Measurements from ENCODE around the gene ARID3C. TPM values are rescaled to one million over a fixed set of nuclear protein-coding genes. Genes with fewer than 3 reads are reported as not detected.

Gene ARID3C
- total and polyA plus RNA-seq, 11 donors, result 0.20 TPM; not detected in 10

- no peak for ATAC-seq
- no peaks in the 10 kb centered on the region for H3K9me3 ChIP-seq
These were observed 22.7 kb downstream of the ARID3C start for GRCh38 chr9:34606190-34606589.

DNA sequence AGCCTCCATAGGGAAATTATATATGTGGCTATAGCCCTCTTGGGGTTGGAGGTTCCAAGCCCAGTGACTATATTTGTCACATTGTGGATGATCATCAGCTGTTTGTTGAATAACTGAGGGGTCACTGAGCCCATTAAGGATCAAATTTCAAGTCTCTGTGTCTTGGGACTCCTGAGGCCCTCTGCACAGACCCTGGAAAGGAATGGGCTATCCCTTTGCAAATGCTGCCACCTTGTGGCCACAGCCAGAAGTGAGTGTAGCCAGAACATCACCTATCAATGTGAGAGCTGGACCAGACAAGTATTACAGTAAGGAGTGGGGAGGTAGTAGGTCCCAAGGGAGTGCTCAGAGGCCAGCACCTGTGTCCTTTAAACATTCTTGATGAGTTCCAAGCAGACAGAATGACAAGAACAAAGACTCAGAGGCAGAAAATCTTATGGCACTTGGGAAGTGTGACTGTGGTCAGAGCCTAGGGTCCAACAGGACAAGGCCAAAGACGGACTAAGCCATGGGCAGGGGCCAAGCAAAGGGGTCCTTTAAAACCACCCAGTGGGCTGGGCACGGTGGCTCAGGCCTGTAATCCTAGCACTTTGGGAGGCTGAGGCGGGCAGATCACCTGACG, 25.1 kb downstream of the ARID3C start:
- peaks cover 0 to 5% (median 0%) of the 10 kb centered on the region in 12 donors for H3K4me1 ChIP-seq
- WGBS, 4 donors, result 57 to 66% (median 58%) methylated on average over 4 of the region's 4 CpGs
- H3K27me3 ChIP-seq, result no peaks in the 10 kb centered on the region
- ATAC-seq (peak; percentile 80 to 88 (median 86)), DNase-seq (peak; percentile 70 to 84 (median 78))
- H3K27ac ChIP-seq, result no peak overlapping the region
- intact Hi-C loops (cut with DNase I), result loop anchor here in 6 of 10 donors (2.0 to 10.0 kb wide), 4 partner anchors 55 to 271 kb away; no protein-coding TSS in a partner anchor
- no peaks in the 10 kb centered on the region for H3K36me3 ChIP-seq
- TF ChIP-seq POLR2A (IDR thresholded peaks at IDR 0.05), result no peak
- TF ChIP-seq, protein P1, sequence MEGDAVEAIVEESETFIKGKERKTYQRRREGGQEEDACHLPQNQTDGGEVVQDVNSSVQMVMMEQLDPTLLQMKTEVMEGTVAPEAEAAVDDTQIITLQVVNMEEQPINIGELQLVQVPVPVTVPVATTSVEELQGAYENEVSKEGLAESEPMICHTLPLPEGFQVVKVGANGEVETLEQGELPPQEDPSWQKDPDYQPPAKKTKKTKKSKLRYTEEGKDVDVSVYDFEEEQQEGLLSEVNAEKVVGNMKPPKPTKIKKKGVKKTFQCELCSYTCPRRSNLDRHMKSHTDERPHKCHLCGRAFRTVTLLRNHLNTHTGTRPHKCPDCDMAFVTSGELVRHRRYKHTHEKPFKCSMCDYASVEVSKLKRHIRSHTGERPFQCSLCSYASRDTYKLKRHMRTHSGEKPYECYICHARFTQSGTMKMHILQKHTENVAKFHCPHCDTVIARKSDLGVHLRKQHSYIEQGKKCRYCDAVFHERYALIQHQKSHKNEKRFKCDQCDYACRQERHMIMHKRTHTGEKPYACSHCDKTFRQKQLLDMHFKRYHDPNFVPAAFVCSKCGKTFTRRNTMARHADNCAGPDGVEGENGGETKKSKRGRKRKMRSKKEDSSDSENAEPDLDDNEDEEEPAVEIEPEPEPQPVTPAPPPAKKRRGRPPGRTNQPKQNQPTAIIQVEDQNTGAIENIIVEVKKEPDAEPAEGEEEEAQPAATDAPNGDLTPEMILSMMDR (IDR thresholded peaks at IDR 0.05), result peak; percentile 83 to 95 (median 92)
- no peak overlapping the region for H3K4me3 ChIP-seq
- H3K9me3 ChIP-seq, result no peaks in the 10 kb centered on the region

More at GRCh38 chr9:34606190-34606589, 22.7 kb downstream of the ARID3C start:
- intact Hi-C loops (cut with DNase I), result loop anchor here in 1 of 10 donors (10.0 kb wide), 1 partner anchor 171 kb away; no protein-coding TSS in a partner anchor
- Histone ChIP-seq H3K36me3 (no peaks in the 10 kb centered on the region), H3K4me3 (no peak overlapping the region), H3K4me1 (peaks cover 0 to 14% (median 10%) of the 10 kb centered on the region in 12 donors), H3K27ac (no peak overlapping the region), H3K27me3 (no peaks in the 10 kb centered on the region)
- no peak for DNase-seq
- no peak for TF ChIP-seq POLR2A (IDR thresholded peaks at IDR 0.05)
- TF ChIP-seq, protein P1 (IDR thresholded peaks at IDR 0.05), result no peak

DNA sequence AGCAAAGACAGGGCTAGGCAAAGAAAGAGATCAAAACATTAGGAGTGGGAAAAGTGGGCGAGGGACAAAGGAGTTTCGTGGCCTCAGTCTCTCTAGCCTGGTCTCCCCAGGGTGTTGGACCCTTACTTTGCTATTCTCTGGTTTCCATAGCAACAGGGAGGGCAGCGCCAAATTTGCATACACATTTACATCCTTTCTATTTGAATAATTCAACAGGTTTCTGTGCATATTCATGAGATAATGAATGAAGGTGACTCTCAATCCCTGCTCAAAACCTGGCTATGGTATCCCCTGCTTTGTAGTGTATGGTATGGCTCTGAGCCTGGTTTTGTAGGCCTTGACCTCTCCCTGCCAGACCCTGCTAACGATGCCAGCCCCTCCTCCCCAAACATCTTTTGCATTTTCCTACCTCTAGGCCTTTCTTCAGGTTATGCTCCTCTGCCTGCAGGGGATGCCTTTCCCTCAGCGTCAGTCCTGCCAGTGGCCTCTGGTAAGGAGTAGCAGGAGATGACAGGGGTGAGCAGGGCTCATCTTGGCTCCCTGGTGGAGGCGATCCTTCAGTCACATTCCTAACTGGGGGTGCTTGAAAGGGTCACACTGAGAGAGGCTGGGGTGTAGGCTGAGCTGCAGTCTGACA, 26.8 kb downstream of the ARID3C start:
- Histone ChIP-seq H3K36me3 (no peaks in the 10 kb centered on the region), H3K27me3 (no peaks in the 10 kb centered on the region), H3K4me3 (no peak overlapping the region), H3K27ac (no peak overlapping the region), H3K9me3 (no peaks in the 10 kb centered on the region), H3K4me1 (peaks cover 0 to 5% (median 0%) of the 10 kb centered on the region in 12 donors)
- ATAC-seq (no peak), DNase-seq (no peak)
- WGBS, 4 donors, result 75 to 81% (median 78%) methylated on average over 6 of the region's 6 CpGs
- intact Hi-C loops (cut with DNase I), result loop anchor here in 6 of 10 donors (2.0 to 10.0 kb wide), 4 partner anchors 53 to 270 kb away; no protein-coding TSS in a partner anchor
- TF ChIP-seq POLR2A (IDR thresholded peaks at IDR 0.05), result no peak

GRCh38 chr9:34600908-34601307, 28.0 kb downstream of the ARID3C start:
- Histone ChIP-seq H3K4me1 (peaks cover 0 to 5% (median 0%) of the 10 kb centered on the region in 12 donors), H3K27ac (no peak overlapping the region), H3K36me3 (no peaks in the 10 kb centered on the region), H3K27me3 (no peaks in the 10 kb centered on the region), H3K9me3 (no peaks in the 10 kb centered on the region), H3K4me3 (no peak overlapping the region)
- 20 to 67% (median 36%) methylated on average over 1 of the region's 1 CpG for WGBS, 4 donors
- intact Hi-C loops (cut with DNase I), result loop anchor here in 4 of 10 donors (5.0 to 10.0 kb wide), 2 partner anchors 166 to 269 kb away; no protein-coding TSS in a partner anchor
- no peak for TF ChIP-seq POLR2A (IDR thresholded peaks at IDR 0.05)
- TF ChIP-seq, protein P1 (IDR thresholded peaks at IDR 0.05), result no peak
- DNase-seq (no peak), ATAC-seq (no peak)
